Stimulated activated CD8-positive, alpha-beta memory T cell treated with anti-CD3 and anti-CD28 coated beads, Interleukin-12 subunit alpha, Interleukin-12 subunit beta, amount 100 ng/mL, for 4 hours (primary cell): ENCODE data around the gene RNF125.

ENCODE experiments used
- DNase-seq: peaks from one replicate; pipeline ENCODE4 v3.0.0-alpha.2; 2020; ENCODE audit warnings: low read depth

RNF125 gene

DNA sequence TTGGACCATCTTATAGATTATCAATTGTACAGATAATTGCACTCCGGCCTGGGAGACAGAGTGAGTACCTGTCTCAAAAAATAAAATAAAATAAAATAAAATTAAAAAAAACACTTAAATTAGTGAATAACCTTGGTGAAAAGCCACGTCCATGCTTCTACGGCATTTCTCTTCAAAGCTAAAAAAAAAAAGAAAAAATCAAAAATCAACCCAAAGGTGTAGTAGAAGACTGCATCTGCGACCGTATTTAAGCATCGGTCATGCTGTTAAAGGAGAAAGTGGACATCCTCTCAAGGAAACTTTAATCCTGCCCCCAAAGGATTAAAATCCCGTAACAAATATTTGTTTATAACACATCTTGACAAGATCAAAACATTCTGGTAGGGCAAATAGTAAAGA is 72.7 kb downstream of the RNF125 start:
- no peak for DNase-seq

DNA sequence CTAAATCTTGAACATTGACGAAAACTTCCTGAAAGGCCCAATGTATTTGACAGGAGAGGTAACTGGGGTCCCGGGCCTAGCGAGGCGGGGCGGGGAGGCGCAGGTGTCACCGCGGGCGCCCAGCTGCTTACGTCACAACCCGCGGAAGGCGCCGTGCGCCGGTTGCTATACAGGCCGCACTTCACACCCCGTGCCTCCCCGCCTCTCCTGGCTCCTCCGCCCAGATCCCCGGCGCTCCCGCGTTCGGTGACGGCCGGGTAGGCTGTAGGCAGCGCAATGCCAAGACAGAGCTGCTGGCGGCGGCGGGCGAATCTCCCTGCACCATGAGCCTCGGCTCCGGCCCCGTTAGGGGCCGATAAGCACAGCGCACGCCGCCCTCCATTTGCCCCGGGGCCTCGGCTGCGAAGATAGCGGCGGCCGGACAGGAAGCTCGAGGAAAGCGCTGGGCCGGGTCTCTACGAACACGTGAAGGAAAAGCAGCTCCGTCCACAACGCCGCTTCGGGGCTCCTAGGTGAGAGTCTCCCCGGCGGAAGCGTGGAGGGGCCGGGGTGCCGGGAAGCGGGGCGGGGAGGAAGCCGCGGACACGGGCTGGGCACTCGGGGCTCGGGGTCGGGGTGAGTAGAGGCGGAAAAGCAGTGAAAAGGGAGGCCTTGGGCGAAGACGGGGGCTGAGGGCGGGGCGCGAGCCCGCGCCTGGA is 73.2 kb downstream of the RNF125 start, which contains the start of gene RNF138:
RNF138 (plus strand) TSS at position 151 of the 698 bp plus-strand sequence. CDS start 903 bp downstream, outside the sequence.
- peak; percentile 78 for DNase-seq

DNA sequence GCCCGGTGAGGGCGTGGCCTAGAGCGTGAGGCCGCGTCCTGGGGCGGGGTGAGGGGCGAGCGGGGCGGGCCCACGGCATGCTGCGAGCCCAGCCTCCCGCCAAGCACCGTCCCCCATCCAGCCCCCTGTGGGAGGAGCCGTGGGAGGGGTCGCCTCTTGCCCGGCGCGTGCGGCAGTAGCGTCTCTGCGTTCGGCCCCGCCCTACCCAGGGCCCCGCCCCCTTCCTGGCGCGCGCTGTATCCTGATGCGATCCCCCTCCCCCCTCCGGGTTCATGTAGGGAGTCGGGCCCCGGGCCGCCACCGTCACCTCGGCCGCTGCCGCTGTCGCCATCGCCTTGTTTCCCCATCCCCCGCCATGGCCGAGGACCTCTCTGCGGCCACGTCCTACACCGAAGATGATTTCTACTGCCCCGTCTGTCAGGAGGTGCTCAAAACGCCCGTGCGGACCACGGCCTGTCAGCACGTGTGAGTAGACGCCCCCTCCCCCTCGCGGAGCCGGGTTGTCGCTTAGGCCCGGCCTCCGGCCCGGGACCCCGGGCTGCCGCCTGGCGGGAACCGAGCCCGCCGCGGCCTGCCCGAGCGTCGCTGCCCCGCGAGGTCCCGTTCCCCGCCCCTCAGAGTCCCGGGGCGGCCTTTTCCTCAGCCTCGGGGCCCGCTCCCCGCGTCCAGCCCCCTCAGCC is 73.9 kb downstream of the RNF125 start:
- peak; percentile 100 for DNase-seq

GRCh38 chr18:32093102-32093511 is 74.5 kb downstream of the RNF125 start:
- peak; percentile 11 for DNase-seq

- no peak for DNase-seq
Measured at GRCh38 chr18:32093523-32093922, 74.9 kb downstream of the RNF125 start.

DNA sequence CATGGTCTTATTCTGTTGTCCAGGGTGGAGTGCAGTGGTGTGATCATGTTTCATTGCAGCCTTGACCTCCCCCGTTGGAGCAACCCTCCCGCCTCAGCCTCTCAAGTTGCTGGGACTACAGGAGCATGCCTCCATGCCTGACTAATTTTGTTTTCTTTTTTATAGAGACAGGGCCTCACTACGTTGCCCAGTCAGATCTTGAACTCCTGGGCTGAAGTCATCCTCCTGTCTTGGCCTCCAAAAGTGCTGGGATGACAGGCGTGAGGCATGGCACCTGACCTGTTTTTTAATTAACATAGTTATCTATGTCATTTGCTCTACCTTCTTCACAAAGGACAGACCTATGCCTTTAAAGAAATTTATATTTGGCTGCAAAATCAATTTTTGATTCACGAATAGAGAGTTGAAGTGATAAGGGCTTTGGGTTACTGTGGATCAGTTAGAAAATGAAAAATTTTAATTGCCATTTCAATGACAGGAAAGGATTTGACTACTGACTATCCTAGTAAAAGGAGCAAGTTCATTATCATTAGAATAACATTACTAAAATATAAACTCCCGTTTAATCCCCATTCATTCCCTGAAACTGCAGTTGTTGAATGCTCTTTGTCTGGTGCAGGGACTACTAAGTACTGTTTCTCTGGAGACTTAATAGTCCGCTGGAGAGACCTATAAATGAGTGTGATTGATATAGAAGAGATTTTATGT is 76.7 kb downstream of the RNF125 start:
- DNase-seq: no peak

- DNase-seq: no peak
Measured at GRCh38 chr18:32095900-32096229, 77.2 kb downstream of the RNF125 start.

DNA sequence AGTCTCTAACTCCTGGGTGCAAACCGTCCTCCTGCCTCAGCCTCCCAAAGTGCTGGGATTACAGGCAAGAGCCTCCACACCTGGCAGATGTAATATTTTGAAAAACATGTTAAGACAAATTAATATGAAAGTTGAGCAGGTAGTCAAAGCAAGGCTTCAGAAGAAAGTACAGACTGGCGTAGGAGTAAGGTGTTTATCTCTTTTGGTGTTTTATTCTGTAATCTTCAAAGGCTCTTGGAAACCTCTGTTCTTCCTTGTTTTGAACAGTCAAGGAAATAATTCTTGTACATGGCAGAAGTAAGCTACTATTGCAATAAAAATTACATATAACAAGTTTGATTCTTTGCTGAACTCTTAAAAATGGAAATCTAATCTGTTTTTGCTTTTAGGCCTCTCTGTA is 78.3 kb downstream of the RNF125 start:
- DNase-seq: no peak

DNA sequence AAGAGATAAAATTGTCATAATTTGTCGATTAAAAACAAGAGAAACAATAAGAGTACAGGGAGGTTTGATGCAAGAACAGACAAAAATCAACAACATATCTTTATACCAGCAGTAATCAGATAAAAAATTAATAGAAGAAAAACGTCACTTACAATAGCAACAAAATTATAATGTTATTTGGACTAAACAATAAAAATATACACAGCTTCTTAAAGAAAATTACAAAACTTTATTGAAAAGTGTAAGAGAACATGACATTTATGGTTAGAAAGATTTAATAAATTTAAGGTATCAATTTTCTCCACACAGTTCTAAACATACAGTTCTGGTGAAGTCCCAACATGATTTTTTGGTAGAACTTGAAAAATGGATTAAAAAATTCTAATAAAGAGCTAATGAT is 85.9 kb downstream of the RNF125 start:
- no peak for DNase-seq

- no peak for DNase-seq
Measured at GRCh38 chr18:32110005-32110404, 91.4 kb downstream of the RNF125 start.

GRCh38 chr18:32111706-32112105 is 93.1 kb downstream of the RNF125 start:
- no peak for DNase-seq

DNA sequence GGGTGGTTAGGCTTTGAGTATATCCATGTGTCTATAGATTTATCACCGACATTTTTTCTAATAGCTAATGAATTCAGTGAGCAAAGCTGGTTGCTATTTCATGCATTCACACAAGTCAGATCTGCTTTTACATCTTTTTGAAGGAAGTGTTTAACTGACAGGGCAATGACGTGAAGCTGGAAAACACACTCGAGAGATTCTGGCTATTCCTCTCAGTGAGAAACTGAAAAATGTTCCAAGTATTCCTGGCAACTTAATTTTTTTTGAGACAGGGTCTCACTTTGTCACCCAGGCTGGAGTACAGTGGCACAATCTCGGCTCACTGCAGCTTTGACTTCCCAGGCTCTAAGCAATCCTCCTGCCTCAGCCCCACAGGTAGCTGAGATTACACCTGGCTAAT is 94.2 kb downstream of the RNF125 start:
- no peak for DNase-seq

- DNase-seq: no peak
Measured at GRCh38 chr18:32114293-32114942, 95.8 kb downstream of the RNF125 start.

GRCh38 chr18:32122039-32122438 is 103.4 kb downstream of the RNF125 start:
- DNase-seq: no peak
